ENCODE measurements around the gene SYCE3. TPM values are rescaled to one million over a fixed set of nuclear protein-coding genes. Genes with fewer than 3 reads are reported as not detected.

SYCE3 gene
- total RNA-seq, 1 donor from 2014 or later = not detected

- DNase-seq = no peak
These were observed 44.1 kb downstream of the SYCE3 start for GRCh38 chr22:50518606-50519005.

DNA sequence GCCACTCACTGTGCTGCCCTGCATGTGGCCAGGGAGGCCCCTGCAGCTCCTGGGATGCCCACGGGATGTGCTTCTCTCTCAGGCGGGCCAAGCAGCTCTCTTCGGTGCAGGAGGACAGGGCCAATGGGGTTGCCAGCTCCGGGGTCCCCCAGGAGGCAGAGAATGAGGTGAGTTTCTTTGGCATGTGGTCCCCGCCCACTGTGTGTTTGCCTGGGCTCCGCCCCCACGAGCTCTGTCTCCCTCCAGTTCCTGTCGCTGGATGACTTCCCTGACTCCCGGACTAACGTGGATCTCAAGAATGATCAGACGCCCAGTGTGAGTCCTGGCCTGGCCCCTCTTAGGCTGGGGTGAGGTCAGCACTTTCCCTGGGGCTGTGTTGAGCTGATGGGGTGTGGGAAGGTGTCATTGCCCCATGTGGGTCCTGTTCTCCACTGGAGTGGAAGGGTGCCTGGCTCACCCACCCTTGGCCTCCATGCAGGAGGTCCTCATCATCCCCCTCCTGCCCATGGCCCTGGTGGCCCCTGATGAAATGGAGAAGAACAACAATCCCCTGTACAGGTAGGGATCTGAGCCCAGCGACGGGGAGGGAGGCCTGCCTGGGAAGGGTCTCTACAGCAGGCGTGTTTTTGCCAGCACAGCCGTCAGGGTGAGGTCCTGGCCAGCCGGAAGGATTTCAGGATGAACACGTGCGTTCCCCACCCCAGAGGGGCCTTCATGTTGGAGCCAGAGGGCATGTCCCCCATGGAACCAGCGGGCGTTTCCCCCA is 45.0 kb downstream of the SYCE3 start:
- DNase-seq = no peak

- DNase-seq = no peak
These were observed 45.8 kb downstream of the SYCE3 start for GRCh38 chr22:50516891-50517290.

GRCh38 chr22:50516068-50516467 is 46.7 kb downstream of the SYCE3 start:
- DNase-seq = no peak

DNA sequence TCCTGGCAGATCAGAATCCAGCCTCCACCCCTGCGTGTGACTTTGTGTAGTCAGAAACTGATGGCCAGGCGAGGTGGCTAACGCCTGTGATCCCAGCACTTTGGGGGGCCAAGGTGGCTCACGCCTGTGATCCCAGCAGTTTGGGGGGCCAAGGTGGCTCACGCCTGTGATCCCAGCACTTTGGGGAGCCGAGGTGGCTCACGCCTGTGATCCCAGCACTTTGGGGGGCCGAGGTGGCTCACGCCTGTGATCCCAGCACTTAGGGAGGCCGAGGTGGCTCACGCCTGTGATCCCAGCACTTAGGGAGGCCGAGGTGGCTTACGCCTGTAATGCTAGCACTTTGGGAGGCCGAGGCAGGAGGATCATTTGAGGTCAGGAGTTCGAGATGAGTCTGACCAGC is 49.5 kb downstream of the SYCE3 start:
- DNase-seq = no peak

DNA sequence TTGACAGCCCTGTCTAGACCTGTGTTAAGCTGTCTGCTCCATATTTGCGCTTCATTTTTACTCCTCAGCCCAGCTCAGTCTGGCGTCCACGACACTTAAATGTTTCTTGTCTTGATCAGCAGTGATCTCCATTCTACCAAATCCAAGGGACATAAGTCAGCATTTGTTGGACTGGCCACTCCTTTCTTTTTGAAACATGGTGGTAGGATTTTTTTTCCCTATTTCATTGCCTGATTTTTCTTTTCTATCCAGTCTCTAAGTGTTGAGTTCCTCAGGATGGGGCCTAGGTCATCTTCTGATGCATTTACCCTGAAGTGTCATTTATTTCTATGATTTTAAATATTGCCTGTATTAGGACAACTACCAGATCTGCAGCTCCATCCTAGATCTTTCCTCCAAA is 53.8 kb downstream of the SYCE3 start:
- DNase-seq = no peak

- peak; percentile 97 for DNase-seq
These were observed 54.5 kb downstream of the SYCE3 start, which contains the start of gene NCAPH2 for GRCh38 chr22:50507991-50508884. NCAPH2 (plus strand) TSS chr22:50508224; CDS start chr22:50508338, 114 bp downstream.

- no peak for DNase-seq
These were observed 55.2 kb downstream of the SYCE3 start, which contains the start of gene LMF2 for GRCh38 chr22:50507421-50507990. LMF2 (minus strand) TSS chr22:50507702; CDS start chr22:50507675, 27 bp downstream.

DNA sequence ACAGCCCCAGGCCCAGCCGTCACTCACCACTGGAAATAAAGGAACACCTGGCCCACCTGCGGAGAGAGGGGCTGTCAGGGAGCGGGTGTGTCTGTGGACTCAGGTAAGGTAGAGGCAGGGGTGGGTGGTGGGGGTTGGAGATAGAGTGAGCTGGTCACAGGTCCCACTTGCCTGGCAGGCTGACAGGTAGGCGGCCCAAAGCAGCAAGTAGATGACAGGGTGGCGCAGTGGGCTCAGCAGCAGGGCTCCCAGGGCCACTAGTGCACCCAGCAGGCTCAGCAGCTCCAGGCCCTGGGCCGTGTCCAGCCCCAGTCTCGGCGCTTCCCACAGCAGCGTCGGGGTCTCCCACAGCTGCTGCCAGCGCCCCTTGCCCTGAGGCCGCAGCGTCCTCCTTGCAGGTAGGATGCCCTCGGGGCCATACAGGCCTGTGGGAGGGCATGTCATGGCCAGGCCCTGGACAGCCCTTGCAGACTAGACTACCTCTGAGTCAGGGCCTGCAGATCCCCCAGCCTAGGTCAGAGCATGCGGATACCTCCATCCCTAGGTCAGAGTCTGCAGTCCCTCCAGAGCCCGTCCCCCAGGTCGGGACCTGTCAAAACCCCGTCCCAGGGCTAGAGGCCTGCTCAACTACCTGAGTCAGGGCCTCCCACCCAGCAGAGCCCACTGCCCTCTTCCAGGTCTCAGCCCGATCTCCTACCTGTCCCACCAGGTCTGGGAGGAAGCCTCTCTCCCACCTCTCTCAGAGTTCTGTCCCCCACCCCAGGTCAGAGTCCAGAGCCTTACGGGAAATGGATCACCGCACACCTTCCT is 55.9 kb downstream of the SYCE3 start:
- DNase-seq = peak; percentile 43

- DNase-seq = no peak
These were observed 56.7 kb downstream of the SYCE3 start for GRCh38 chr22:50505776-50506610.

- no peak for DNase-seq
These were observed 57.4 kb downstream of the SYCE3 start for GRCh38 chr22:50505276-50505775.

DNA sequence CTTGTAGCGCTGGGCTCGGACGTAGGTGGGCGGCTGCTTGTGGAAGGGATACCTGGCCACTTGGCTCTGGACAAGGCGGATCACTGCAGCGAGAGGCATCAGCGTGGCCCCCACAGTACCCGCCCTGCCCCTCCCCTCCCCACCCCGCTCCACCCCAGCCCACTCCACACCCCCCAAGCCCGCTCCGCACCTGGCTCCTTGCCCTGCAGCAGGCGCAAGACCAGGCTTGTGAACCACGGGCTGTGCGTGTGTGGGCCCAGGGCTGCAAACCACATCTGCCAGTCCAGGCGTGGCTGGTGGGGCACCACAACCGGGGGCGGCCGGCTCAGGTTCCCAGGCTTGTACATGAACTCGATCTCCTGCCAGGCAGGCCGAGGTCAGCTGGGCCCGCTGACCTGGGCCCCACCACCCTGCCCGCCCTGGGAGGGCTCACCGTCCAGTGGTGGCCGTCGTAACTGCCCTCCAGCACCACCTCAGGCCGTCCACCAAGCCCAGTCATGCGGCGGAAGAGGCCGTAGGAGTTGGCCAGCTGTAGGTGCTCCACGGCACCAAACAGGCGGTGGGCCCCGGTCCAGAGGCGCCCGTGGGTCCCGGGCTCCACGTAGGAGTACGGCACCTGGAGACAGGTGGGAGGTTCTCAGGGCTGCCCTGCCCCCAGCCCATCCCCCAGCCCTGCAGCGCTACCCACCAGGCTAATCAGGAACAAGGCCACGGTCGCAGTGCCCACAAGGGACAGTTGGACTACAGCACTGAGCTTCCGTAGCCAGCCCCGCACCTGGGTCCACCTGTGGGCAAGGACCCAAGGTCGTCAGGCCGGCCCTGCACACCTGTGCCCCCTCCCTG is 58.1 kb downstream of the SYCE3 start:
- no peak for DNase-seq

GRCh38 chr22:50503475-50504145 is 59.1 kb downstream of the SYCE3 start:
- DNase-seq = no peak

- no peak for DNase-seq
These were observed 59.9 kb downstream of the SYCE3 start for GRCh38 chr22:50502628-50503474.

DNA sequence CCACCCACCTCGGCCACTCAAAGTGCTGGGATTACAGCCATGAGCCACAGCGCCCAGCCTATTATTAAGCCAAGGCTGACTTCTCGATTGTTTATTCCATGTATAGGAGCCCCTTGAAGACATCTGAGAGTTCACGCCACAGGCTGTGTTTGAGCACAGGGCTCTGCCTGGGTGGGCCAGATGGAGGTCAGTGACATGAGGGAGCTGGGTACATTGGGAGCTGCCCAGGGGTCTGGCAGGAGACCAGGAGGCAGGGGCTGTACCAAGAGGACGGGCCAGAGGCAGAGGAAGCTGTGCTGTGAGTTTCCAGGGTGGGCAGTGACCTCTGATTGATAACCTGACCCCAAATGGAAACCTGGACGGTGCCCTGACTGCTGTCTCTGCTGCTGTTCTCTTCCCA is 60.6 kb downstream of the SYCE3 start:
- no peak for DNase-seq
